NCI-H2227 (cell line): ENCODE results near the gene CLIC6.
A peak's percentile ranks its signal among the peaks of the same experiment; 100 is the strongest.

Experiments
- DNase-seq: peaks from one replicate; lab custom pipeline; 2025; ENCODE audit not compliant: unreplicated experiment; lab: John Stamatoyannopoulos, UW

Gene CLIC6

GRCh38 chr21:34668803-34669148, at the start of gene CLIC6:
Gene CLIC6, plus strand, starts transcription at chr21:34668994. Its CDS starts 395 bp downstream, at chr21:34669389.
- no peak for DNase-seq

GRCh38 chr21:34619841-34620665, 48.7 kb upstream of the CLIC6 start:
- peak; percentile 3 for DNase-seq

- DNase-seq: no peak
These were observed 47.1 kb upstream of the CLIC6 start for GRCh38 chr21:34621434-34622350.

GRCh38 chr21:34623516-34623915, 45.3 kb upstream of the CLIC6 start:
- no peak for DNase-seq

- DNase-seq: no peak
These were observed 43.7 kb upstream of the CLIC6 start for GRCh38 chr21:34625030-34625593.

GRCh38 chr21:34626131-34626530, 42.7 kb upstream of the CLIC6 start:
- DNase-seq: no peak

GRCh38 chr21:34630536-34631143, 38.2 kb upstream of the CLIC6 start:
- DNase-seq: peak; percentile 63

- no peak for DNase-seq
These were observed 36.3 kb upstream of the CLIC6 start for GRCh38 chr21:34632498-34632897.

- DNase-seq: no peak
These were observed 33.5 kb upstream of the CLIC6 start for GRCh38 chr21:34635307-34635706.

GRCh38 chr21:34636961-34637360, 31.8 kb upstream of the CLIC6 start:
- no peak for DNase-seq

- DNase-seq: no peak
These were observed 29.5 kb upstream of the CLIC6 start for GRCh38 chr21:34639250-34639649.

- DNase-seq: no peak
These were observed 28.7 kb upstream of the CLIC6 start for GRCh38 chr21:34639882-34640788.

GRCh38 chr21:34640858-34641257, 27.9 kb upstream of the CLIC6 start:
- no peak for DNase-seq

GRCh38 chr21:34642211-34643075, 26.4 kb upstream of the CLIC6 start:
- no peak for DNase-seq

- no peak for DNase-seq
These were observed 24.0 kb upstream of the CLIC6 start for GRCh38 chr21:34644825-34645224.

GRCh38 chr21:34647555-34647954, 21.2 kb upstream of the CLIC6 start:
- DNase-seq: no peak

- DNase-seq: no peak
These were observed 20.0 kb upstream of the CLIC6 start for GRCh38 chr21:34648739-34649297.

- no peak for DNase-seq
These were observed 19.4 kb upstream of the CLIC6 start for GRCh38 chr21:34649400-34649799.

- no peak for DNase-seq
These were observed 17.8 kb upstream of the CLIC6 start for GRCh38 chr21:34650861-34651431.
